ENCODE data around the gene COX19. TPM values are rescaled to one million over a fixed set of nuclear protein-coding genes. Genes with fewer than 3 reads are reported as not detected.

COX19 gene
- total RNA-seq, 1 donor from 2014 or later = 9.6 TPM

DNA sequence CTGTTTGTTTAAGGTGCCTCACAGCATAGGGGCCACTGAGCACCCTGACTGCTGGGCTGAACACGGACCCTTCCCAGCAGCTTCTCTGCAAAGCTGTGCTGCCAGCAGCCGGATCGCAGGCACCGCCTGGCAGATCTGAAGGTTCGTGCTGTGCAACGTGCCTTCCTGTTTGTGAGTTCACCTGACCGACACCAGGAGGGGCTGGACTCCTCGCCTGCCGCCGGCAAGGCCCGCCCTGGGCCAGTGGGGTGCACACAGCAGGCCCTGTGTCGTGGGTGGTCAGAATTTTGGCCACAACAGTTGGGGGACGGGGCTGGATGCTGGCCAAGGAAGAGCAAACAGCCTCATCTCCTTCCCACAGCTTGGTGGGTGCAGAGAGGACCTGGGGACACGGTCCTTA is 20.2 kb upstream of the COX19 start:
- DNase-seq (no peak), ATAC-seq (no peak)
- intact Hi-C loops (cut with micrococcal nuclease) = loop anchor here (2.0 kb wide), 1 partner anchor 69 kb away; no protein-coding TSS in a partner anchor

DNA sequence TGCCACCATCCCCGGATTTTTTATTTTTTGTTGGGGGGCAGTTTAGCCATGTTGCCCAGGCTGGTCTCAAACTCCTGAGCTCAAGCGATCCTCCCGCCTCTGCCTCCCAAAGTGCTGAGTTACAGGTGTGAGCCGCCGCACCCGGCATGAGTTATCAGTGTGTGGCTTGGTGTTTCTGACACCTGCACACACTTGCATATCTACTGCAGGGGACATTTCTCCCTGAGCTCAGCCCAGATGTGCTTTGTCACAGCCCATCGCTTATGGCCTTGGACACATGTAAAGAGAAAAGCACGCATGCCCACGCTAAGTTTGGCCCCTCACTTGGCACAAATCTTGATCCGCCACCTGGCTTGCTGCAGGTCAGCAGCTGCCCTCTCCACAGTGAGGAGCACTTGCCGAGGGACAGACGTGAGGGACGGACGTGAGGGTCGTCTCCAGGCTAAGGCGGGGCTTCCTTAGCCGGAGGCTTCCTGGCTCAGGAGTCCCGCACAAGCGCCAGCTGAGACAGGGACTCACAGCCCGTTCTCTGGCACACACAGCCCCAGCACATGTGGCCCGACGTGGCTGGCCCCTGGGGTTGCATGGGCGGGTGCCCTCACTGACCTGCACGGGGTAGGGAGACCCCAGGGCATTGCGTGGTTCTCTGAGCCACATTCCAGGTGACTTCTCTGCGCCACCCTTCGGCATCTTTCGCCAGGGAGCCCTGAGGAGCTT is 19.4 kb upstream of the COX19 start:
- ATAC-seq (no peak), DNase-seq (no peak)
- intact Hi-C loops (cut with micrococcal nuclease) = loop anchor here (2.0 kb wide), 1 partner anchor 70 kb away; no protein-coding TSS in a partner anchor

DNA sequence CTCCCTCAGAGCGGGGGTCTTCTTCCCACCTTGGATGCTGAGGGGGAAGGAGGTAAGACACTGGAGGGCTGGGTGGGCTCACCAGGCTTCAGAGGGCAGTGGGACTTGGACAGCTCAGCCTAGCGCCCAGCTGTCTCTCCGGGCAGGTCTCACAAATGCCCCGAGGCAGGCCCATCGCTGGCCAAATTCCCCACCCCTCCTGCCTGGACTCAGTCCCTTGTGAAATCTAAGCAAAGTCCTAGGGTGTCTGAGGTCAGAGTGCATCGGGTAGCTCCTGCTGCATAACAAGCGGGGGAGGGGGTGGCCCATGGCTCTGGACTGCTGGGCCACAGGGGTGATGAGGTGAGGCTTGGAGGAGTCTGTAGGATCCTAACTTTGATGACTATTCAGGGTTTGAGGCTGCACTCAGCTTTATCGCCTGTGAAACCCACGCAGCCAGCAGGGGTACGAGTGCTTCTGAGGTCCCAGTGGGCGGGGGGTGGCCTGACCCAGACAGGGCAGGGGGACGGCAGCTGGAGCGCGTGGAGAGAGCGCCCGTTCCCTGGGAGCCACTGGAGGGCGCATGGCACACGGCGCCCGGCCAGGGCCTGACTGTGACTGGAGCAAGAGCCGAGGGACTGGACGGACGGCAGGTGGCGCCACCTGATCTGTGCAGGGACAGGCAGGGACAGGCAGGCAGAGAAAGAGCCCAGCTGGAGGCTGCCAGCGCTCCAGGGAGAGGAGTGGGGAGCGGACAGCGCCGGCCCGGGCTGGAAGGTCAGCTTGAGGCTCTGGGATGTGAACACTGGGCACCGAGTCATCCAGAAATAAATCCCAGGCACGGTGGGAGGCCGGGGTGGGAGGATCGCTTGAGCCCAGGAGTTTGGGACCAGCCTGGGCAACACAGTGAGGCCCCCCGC is 17.6 kb upstream of the COX19 start:
- ATAC-seq (peak; percentile 97), DNase-seq (peak; percentile 98)
- intact Hi-C loops (cut with micrococcal nuclease) = no loop called here

DNA sequence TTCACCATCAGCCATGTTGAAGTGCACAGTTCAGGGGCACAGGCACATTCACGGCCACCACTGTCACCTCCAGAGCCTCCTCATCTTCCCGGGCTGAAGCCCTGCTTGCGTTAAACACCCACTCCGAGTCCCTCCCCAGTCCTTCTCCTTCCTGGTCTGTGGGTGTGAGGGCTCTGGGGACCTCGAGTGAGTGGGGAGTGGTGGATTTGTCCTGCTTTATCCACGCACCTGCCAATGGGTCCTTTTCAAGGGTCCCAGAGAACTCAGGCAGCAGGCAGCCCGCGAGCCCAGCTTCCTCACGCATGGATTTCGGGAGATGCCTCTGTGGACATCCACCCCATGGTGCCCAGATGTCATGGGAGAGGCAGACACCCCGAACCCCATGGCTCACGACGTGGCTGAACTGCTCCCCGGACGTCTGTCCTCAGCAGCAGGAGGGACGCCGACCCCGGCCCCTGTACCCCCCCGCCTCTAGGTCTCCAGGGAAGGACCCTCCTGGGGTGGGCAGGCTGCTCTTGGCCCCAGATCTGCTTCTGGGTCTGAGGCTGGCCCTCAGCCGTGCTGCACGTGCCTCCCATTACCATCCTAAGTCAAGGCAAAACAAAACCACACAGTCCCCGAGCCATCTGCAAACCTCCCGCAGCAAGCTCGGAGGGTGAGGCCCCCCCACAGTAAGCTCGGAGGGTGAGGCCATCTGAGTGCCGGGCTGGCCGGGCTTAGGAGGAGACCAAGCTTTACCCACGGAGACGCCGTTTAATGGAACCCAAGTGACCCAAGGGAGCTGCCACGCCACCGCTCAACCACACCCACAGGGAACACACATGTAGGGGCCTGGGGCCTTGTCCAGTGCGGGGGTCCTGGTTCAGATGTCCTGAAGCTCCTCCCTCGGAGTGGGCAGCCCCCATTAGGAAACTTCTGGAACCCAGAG is 16.6 kb upstream of the COX19 start:
- ATAC-seq (no peak), DNase-seq (no peak)
- intact Hi-C loops (cut with micrococcal nuclease) = no loop called here

DNA sequence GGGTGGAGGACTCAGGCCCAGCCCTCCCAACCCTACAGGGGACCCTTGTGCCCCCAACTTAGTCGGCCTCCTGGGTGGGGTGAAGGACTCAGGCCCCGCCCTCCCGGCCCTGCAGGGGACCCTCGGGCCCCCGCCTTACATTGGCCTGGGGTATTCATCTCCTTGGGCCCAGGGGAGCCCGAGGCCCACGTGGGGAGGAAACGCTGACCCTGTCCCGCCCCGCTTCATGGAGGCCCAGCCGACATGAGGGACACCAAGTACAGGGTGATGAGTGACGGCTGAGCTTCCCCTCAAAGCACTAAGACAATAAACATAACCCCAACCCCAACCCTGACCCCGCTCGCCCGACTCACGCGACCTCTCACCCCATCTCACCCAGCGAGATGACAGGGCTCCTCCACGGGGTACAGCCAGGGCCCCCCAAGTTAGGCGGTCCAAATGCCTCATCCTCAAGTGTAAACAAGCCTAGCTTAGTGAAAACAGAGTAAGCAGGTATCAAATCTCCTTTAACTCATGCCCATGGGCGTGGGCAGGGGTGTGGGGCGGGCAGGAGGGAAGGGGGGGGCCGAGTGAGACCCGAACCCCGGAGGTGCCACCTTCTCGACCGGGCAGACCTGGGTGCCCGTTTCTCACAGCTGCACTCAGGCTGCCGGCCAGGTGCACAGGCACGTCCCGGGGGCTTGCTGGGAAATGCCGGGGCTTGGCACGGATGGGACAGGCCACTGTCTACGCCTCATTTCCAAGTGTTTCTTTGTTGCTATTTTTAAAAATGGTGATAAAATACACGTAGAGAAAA is 15.8 kb upstream of the COX19 start:
- intact Hi-C loops (cut with micrococcal nuclease) = no loop called here
- DNase-seq = no peak
- ATAC-seq = no peak

DNA sequence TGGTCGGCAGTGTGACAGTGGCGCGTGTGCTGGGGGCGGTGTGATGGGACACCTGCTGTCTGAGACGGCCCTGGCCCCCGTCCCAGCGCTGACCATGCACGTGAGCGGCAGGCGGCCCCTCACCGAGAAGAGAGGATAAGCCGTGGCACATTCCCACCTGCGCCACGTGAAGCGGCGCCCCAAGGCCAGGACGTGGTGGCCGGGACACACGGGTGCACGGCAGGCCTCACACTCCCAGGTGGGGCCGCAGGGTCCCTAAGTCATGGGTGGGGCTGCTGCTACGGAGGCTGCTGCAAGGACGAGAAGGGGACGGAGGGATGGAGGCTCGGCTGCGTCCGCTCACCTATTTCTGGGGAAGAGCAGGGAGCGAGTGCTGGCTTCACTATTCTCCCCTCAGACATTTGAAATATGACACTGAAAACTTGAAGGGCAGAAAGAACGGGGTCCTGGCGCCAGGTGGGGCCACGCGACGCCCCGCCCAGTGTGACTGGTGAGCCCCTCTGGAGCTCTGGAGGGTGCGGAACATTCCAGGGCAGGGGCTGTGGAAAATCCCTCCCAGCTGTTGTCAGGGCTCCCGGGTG is 15.1 kb upstream of the COX19 start:
- DNase-seq (no peak), ATAC-seq (no peak)
- intact Hi-C loops (cut with micrococcal nuclease) = no loop called here

DNA sequence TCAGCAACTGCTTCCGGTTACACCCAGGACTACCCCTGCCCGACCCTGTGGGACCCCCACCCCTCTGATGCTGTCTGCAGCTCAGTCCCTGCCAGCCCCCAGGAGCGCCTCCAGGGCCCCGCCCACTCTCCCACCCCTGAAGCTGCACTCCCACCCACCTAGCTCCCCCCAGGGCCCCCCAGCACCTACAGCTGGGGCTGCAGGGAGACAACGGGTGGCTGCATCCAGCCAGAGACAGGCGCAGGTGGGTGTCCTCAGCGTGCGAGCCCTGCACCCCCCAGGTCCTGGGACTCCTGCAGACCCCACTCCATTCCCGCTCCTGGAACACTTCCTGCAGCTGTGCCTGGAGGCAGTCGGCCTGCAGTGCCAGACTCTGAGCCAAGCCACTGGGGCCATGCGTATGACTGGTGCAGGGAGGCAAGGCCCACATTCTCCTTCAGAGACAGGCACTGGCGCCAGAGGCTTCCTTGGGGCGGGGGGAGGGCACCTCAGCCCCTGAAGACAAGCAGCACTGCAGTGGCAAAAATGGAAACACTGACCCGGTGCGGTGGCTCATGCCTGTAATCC is 13.7 kb upstream of the COX19 start:
- intact Hi-C loops (cut with micrococcal nuclease) = no loop called here
- ATAC-seq = no peak
- DNase-seq = no peak

DNA sequence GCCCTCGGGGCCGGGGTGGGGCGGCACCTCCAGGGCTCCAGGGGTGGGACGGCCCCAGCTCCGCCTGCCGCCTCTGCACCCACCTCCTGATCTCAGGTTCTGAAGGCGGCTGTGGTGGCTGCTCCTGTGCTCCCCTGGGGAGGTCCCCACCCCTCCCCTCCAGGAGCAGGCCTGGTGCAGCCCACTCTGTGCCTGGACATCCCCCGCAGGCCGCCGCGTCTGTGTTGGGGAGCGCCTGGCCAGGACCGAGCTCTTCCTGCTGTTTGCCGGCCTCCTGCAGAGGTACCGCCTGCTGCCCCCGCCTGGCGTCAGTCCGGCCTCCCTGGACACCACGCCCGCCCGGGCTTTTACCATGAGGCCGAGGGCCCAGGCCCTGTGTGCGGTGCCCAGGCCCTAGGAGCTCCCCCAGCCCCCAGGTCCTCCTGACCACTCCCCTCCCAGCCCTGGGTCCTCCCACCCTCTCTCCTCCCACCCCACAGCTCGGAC is 13.1 kb upstream of the COX19 start:
- DNase-seq = no peak
- no peak for ATAC-seq
- intact Hi-C loops (cut with micrococcal nuclease) = no loop called here

DNA sequence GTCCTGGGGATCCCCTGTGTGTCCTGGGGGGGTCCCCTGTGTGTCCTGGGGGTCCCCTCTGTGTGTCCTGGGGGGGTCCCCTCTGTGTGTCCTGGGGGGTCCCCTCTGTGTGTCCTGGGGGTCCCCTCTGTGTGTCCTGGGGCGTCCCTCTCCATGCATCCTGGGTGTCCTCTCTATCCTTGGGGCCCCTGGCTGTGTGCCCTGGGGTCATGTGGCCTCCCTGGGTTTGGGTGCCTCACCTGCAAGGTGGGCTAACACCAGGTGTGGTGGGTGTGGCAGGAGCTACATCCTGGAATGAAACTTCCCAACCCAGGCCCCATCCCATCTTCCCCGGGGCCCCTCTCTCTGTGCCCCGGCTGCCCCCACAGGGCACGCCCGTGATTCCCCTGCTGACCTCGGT is 12.6 kb upstream of the COX19 start:
- intact Hi-C loops (cut with micrococcal nuclease) = no loop called here
- DNase-seq = no peak

DNA sequence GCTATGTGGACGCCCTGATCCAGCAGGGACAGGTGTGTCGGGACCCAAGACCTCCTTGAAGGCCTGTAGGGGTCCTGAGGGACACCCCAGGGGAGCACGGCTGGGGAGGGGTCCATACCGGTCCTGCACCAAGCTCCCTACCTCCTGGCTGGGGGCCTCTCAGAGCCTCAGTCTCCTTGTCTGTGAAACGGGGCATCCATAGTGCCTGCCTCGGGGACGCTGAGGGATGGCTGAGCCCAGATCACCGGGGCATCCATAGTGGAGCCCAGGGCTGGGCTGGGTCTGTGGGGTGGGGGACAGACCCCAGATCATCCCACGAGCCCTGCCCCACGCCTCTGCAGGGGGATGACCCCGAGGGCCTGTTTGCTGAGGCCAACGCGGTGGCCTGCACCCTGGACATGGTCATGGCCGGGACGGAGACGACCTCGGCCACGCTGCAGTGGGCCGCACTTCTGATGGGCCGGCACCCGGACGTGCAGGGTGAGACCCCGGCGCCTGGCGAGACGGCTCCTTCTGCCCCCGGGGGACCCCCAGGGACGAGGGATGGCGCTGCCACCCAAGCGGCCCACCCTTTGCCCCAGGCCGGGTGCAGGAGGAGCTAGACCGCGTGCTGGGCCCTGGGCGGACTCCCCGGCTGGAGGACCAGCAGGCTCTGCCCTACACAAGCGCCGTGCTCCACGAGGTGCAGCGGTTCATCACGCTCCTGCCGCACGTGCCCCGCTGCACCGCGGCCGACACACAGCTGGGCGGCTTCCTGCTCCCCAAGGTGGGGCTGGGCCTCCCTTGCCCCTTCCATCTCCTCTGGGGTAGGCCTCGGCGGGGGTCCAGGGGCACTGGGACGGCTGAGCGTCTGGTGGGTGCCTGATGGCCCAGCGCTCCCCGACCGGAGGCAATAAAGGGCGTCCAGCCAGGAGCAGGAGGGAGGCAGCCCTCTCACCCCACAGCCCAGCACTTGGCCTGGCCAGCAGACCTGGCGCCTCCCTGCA is 11.7 kb upstream of the COX19 start:
- DNase-seq = no peak
- ATAC-seq = no peak
- intact Hi-C loops (cut with micrococcal nuclease) = no loop called here

More for the DNA sequence above, 12.6 kb upstream of the COX19 start:
- ATAC-seq = no peak

DNA sequence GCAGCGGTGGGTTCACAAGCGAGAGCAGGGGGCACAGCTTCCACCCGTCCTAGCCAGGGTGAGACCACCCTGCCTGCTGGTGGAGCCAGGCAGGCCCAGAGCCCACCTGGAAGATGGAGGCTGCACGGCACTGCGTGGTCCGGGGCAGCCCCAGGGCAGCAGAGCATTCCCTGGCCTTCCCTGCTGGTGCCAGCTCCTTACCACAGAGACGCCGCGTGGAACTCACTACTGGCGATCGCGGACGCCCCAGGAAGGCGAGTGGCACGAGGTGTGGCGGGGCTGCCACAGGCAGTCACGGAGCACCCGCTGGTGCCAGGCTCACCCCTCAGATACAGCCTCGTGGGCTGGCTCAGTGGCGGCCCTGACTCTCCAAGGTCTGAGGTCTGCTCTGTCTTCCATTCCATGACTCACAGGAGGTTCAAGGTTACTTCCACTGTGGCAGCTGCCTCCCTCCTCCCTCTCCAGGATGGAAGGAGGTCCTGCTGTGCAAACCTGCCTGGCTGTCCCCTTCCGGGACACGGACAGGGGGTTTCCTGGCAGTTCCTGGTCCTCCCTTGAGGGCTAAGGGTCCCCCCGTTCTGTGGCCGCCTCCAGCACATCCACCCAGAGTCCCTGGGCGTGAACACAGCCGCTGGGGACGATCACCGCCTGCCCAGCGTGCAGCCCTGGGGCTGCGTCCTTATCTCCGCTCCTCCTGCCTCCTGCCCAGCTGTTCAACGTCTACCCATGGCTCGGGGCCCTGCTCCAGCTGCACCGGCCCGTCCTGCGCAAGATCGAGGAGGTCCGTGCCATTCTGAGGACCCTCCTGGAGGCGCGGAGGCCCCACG is 10.8 kb upstream of the COX19 start:
- no peak for ATAC-seq
- DNase-seq = no peak
- intact Hi-C loops (cut with micrococcal nuclease) = no loop called here

DNA sequence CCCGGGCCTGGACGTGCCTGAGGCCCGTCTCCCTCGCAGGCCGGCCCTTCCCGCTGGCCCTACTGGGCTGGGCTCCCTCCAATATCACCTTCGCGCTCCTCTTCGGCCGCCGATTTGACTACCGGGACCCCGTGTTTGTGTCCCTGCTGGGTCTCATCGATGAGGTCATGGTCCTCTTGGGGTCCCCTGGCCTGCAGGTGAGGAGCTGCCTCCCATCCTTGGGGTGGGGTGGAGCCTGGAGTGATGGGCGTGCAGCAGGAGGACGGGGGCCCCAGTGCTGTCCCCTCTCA is 9.7 kb upstream of the COX19 start:
- intact Hi-C loops (cut with micrococcal nuclease) = no loop called here
- ATAC-seq (no peak), DNase-seq (no peak)

DNA sequence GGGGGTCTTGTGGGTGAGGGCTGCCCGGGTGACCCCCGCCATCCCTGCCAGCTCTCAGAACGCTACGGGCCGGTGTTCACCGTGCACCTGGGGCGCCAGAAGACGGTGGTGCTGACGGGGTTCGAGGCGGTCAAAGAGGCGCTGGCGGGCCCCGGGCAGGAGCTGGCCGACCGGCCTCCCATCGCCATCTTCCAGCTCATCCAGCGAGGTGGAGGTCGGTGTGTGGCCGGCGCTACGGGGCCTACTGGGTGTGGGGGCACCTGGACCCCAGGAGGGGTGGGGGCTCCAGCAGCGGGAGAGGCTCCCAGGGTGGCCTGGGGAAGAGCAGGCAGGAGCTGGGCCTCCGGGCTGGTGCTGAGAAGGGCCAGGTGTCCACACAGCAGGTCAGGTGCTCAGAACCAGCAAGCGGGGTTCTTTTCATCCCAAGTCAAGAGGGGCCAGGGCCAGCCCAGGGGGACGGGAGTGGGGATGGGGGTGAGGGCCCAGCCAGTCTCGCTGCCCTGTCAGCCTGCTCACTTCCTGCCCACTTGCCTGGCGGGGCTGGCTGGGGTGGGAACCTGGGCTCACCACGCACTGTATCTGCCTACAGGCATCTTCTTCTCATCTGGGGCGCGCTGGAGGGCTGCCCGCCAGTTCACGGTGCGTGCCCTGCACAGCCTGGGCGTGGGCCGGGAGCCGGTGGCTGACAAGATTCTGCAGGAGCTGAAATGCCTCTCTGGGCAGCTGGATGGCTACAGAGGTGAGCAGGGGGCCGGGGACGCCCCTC is 9.2 kb upstream of the COX19 start:
- intact Hi-C loops (cut with micrococcal nuclease) = no loop called here
- ATAC-seq = no peak
- DNase-seq = no peak

DNA sequence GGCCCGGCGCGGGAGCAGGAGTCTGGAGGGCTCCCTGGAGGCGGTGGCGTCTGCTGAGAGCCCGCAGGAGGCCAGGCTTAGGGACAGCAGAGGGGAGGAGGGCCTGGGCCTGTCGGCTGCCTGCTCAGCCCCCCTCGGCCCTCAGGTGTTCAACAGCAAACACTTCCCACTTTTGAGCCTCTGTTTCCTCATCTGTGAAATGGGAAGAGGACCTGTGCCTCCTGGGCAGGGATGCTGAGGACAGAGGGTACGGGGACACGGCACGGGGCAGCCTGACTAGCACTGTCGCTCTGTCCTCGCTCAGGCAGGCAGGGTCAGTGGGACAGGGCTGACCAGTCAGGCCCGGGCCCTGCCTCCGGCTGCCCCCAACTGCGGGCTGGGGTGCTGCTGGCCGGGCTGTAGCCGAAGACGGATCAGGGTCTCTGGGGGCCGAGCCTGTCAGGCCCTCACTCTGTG is 8.3 kb upstream of the COX19 start:
- intact Hi-C loops (cut with micrococcal nuclease) = no loop called here
- DNase-seq = no peak
- no peak for ATAC-seq

DNA sequence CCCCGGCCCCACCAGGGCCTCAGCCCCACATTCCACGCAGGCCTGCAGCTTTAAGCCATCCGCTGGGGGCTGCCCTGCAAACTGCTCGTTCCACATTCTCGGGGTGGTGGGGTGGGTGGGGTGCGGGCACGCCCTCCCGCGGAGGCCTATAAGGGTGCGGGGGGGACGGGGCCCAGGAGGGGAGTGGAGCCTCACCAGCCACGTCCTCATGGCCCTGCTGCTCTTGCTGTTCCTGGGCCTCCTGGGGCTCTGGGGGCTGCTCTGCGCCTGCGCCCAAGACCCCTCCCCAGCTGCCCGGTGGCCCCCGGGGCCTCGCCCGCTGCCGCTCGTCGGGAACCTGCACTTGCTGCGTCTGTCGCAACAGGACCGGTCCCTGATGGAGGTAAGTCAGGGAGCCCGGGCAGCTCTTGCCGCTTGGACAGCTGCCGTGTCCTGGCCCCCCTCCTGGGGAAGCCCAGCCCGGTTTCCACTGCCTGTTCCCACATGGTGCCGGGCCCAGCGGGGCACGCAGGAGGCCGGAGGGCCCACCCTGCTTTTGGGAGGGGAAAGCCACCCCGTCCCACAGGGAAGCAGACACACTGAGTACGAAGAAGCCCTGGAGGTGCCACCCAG is 7.8 kb upstream of the COX19 start, which contains the start of gene CYP2W1:
TSS of gene CYP2W1 (plus strand) at position 178 of the 612 bp plus-strand sequence. CDS start at position 209, 31 bp downstream.
- intact Hi-C loops (cut with micrococcal nuclease) = no loop called here
- DNase-seq = no peak
- ATAC-seq = no peak
